Measurements from ENCODE around the gene TMEM232. TPM values are rescaled to one million over a fixed set of nuclear protein-coding genes. Genes with fewer than 3 reads are reported as not detected.

The TMEM232 gene
- total RNA-seq, 1 experiment from 2014 or later = 1.3 TPM

DNA sequence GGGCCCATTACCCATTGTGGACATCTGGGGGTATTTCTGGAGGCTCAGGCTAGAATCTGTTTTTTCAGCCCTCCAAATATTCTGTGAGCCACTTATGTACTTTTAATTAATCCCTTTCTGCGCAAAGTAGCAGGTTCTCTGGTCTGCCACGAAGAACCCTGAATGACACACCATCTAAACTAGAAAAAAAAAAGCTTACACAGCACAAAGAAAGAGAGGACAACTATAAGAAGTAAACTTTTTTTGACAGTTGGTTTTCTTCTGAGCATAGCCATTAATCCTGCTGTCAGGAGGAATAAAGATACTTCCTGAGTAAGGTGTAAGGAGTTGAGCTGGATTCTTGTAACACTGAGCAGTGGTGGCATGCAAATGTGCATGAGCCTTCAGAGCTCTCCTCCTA is 327.5 kb downstream of the TMEM232 start:
- Mint-ChIP-seq H3K4me3 (no peak overlapping the region), H3K27me3 (ENCODE audit: low read depth) (no peaks in the 10 kb centered on the region), H3K9me3 (no peaks in the 10 kb centered on the region), H3K4me1 (no peaks in the 10 kb centered on the region), H3K27ac (no peak overlapping the region), H3K36me3 (no peaks in the 10 kb centered on the region)
- POLR2A ChIA-PET = interaction anchor here (0.5 kb wide), 1 partner anchor 32 kb away, joined by 4 read pairs; no protein-coding TSS in a partner anchor
- CTCF ChIA-PET = interaction anchor here (0.8 kb wide), 1 partner anchor 16 kb away, joined by 3 read pairs; no protein-coding TSS in a partner anchor
- TF ChIP-seq, protein P1, sequence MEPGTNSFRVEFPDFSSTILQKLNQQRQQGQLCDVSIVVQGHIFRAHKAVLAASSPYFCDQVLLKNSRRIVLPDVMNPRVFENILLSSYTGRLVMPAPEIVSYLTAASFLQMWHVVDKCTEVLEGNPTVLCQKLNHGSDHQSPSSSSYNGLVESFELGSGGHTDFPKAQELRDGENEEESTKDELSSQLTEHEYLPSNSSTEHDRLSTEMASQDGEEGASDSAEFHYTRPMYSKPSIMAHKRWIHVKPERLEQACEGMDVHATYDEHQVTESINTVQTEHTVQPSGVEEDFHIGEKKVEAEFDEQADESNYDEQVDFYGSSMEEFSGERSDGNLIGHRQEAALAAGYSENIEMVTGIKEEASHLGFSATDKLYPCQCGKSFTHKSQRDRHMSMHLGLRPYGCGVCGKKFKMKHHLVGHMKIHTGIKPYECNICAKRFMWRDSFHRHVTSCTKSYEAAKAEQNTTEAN (CRISPR knock-in tag; IDR thresholded peaks at IDR 0.05) = no peak
- TF ChIP-seq RELA (CRISPR knock-in tag; IDR thresholded peaks at IDR 0.05; ENCODE audit: borderline replicate concordance) = no peak
- TF ChIP-seq, protein P2, sequence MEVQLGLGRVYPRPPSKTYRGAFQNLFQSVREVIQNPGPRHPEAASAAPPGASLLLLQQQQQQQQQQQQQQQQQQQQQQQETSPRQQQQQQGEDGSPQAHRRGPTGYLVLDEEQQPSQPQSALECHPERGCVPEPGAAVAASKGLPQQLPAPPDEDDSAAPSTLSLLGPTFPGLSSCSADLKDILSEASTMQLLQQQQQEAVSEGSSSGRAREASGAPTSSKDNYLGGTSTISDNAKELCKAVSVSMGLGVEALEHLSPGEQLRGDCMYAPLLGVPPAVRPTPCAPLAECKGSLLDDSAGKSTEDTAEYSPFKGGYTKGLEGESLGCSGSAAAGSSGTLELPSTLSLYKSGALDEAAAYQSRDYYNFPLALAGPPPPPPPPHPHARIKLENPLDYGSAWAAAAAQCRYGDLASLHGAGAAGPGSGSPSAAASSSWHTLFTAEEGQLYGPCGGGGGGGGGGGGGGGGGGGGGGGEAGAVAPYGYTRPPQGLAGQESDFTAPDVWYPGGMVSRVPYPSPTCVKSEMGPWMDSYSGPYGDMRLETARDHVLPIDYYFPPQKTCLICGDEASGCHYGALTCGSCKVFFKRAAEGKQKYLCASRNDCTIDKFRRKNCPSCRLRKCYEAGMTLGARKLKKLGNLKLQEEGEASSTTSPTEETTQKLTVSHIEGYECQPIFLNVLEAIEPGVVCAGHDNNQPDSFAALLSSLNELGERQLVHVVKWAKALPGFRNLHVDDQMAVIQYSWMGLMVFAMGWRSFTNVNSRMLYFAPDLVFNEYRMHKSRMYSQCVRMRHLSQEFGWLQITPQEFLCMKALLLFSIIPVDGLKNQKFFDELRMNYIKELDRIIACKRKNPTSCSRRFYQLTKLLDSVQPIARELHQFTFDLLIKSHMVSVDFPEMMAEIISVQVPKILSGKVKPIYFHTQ (CRISPR knock-in tag; IDR thresholded peaks at IDR 0.05) = no peak
- TF ChIP-seq, protein P3, sequence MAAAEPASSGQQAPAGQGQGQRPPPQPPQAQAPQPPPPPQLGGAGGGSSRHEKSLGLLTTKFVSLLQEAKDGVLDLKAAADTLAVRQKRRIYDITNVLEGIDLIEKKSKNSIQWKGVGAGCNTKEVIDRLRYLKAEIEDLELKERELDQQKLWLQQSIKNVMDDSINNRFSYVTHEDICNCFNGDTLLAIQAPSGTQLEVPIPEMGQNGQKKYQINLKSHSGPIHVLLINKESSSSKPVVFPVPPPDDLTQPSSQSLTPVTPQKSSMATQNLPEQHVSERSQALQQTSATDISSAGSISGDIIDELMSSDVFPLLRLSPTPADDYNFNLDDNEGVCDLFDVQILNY (CRISPR knock-in tag; IDR thresholded peaks at IDR 0.05) = no peak
- TF ChIP-seq, protein P4, sequence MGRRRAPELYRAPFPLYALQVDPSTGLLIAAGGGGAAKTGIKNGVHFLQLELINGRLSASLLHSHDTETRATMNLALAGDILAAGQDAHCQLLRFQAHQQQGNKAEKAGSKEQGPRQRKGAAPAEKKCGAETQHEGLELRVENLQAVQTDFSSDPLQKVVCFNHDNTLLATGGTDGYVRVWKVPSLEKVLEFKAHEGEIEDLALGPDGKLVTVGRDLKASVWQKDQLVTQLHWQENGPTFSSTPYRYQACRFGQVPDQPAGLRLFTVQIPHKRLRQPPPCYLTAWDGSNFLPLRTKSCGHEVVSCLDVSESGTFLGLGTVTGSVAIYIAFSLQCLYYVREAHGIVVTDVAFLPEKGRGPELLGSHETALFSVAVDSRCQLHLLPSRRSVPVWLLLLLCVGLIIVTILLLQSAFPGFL (CRISPR knock-in tag; IDR thresholded peaks at IDR 0.05; ENCODE audit: borderline replicate concordance) = no peak
- no peak for TF ChIP-seq NFATC4 (CRISPR knock-in tag; IDR thresholded peaks at IDR 0.05)
- TF ChIP-seq OVOL2 (CRISPR knock-in tag; IDR thresholded peaks at IDR 0.05; ENCODE audit: borderline replicate concordance) = no peak
- no peak for ATAC-seq
- no peak for DNase-seq (ENCODE audit: low spot score)

DNA sequence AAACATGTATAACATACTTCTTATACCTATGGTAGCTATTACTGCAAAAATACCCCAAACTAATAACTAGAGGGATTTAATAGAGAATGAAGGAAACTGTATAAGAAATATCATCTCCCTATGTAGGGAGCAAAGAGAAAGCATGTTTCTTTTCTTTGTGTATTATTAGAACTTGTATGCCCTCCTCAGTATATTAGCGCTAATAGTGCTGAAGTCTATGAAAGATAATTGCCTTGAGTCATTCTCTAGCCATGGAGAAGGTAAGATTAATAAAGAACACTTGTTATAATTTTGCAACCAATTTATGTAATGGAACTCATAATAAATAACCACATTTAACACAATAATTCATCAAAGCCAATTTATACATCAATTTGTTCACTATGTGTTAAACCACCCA is 329.2 kb downstream of the TMEM232 start:
- no peak for TF ChIP-seq ZNF121 (CRISPR knock-in tag; IDR thresholded peaks at IDR 0.05)
- no peak for TF ChIP-seq NFATC4 (CRISPR knock-in tag; IDR thresholded peaks at IDR 0.05)
- TF ChIP-seq GTF2I (CRISPR knock-in tag; conservative IDR thresholded peaks at IDR 0.05) = no peak
- TF ChIP-seq, protein P1 (CRISPR knock-in tag; IDR thresholded peaks at IDR 0.05) = no peak
- no peak for TF ChIP-seq NR2C2 (CRISPR knock-in tag; IDR thresholded peaks at IDR 0.05)
- TF ChIP-seq, protein P5, sequence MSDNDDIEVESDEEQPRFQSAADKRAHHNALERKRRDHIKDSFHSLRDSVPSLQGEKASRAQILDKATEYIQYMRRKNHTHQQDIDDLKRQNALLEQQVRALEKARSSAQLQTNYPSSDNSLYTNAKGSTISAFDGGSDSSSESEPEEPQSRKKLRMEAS (CRISPR knock-in tag; IDR thresholded peaks at IDR 0.05) = no peak
- TF ChIP-seq JAZF1 (CRISPR knock-in tag; IDR thresholded peaks at IDR 0.05) = no peak
- TF ChIP-seq, protein P6, sequence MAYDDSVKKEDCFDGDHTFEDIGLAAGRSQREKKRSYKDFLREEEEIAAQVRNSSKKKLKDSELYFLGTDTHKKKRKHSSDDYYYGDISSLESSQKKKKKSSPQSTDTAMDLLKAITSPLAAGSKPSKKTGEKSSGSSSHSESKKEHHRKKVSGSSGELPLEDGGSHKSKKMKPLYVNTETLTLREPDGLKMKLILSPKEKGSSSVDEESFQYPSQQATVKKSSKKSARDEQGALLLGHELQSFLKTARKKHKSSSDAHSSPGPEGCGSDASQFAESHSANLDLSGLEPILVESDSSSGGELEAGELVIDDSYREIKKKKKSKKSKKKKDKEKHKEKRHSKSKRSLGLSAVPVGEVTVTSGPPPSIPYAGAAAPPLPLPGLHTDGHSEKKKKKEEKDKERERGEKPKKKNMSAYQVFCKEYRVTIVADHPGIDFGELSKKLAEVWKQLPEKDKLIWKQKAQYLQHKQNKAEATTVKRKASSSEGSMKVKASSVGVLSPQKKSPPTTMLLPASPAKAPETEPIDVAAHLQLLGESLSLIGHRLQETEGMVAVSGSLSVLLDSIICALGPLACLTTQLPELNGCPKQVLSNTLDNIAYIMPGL (CRISPR knock-in tag; IDR thresholded peaks at IDR 0.05) = no peak
- Mint-ChIP-seq H3K36me3 (no peaks in the 10 kb centered on the region), H3K27ac (no peak overlapping the region), H3K4me3 (no peak overlapping the region), H3K27me3 (ENCODE audit: low read depth) (no peaks in the 10 kb centered on the region), H3K4me1 (no peaks in the 10 kb centered on the region), H3K9me3 (no peaks in the 10 kb centered on the region)
- ChIA-PET POLR2A (no interaction called here), CTCF (no interaction called here)
- DNase-seq (ENCODE audit: low spot score) (no peak), ATAC-seq (no peak)

Data from WTC11 (cell line).